H9 (cell line): ENCODE measurements around the gene CFAP299. TPM values are rescaled to one million over a fixed set of nuclear protein-coding genes. Genes with fewer than 3 reads are reported as not detected.

Experiments used
- DNase-seq: peaks from one replicate; pipeline ENCODE4 v3.0.0-alpha.2; 2017
- H2AFZ ChIP-seq: one replicate; pipeline ENCODE4 v1.6.1; 2013; ENCODE audit warnings: mild to moderate bottlenecking, low read length, control low read depth, moderate library complexity
- H2AK5ac ChIP-seq: 2 replicates; pipeline ENCODE4 v1.6.1; 2013; ENCODE audit warnings: low read length, control low read depth, mixed read lengths; ENCODE audit not compliant: insufficient read length
- H2BK120ac ChIP-seq: one replicate; pipeline ENCODE4 v1.6.1; 2013; ENCODE audit warnings: low read depth, mild to moderate bottlenecking, low read length, control low read depth, inconsistent platforms; ENCODE audit not compliant: poor library complexity, severe bottlenecking
- H2BK12ac ChIP-seq: 2 replicates; pipeline ENCODE4 v1.6.1; 2013; ENCODE audit warnings: low read length, control low read depth, mixed read lengths, low read depth; ENCODE audit not compliant: insufficient read length
- H2BK15ac ChIP-seq: 2 replicates; pipeline ENCODE4 v1.6.1; 2013; ENCODE audit warnings: low read depth, low read length, control low read depth
- H2BK20ac ChIP-seq: one replicate; pipeline ENCODE4 v1.6.1; 2013; ENCODE audit warnings: low read depth, mild to moderate bottlenecking, low read length, control low read depth, inconsistent platforms; ENCODE audit not compliant: poor library complexity, severe bottlenecking
- H2BK5ac ChIP-seq: 2 replicates; pipeline ENCODE4 v1.6.1; 2013; ENCODE audit warnings: low read length, control low read depth, mixed read lengths; ENCODE audit not compliant: insufficient read length
- H3K14ac ChIP-seq: 2 replicates; pipeline ENCODE4 v1.6.1; 2013; ENCODE audit warnings: low read length, control low read depth; ENCODE audit not compliant: insufficient read depth
- H3K18ac ChIP-seq: 2 replicates; pipeline ENCODE4 v1.6.1; 2013; ENCODE audit warnings: low read depth, mild to moderate bottlenecking, mixed read lengths, low read length, control low read depth; ENCODE audit not compliant: insufficient read length
- H3K23ac ChIP-seq: 2 replicates; pipeline ENCODE4 v1.6.1; 2013; ENCODE audit warnings: low read length, control low read depth, mixed read lengths, low read depth; ENCODE audit not compliant: insufficient read length
- H3K23me2 ChIP-seq: 2 replicates; pipeline ENCODE4 v1.6.1; 2013; ENCODE audit warnings: low read depth, mild to moderate bottlenecking, mixed read lengths, low read length, control low read depth; ENCODE audit not compliant: insufficient read length, poor library complexity, severe bottlenecking
- H3K27ac ChIP-seq: 2 replicates; pipeline ENCODE4 v1.5.1; 2013; ENCODE audit warnings: low read length, control low read depth, mixed read lengths, low read depth; ENCODE audit not compliant: insufficient read length
- H3K27me3 ChIP-seq: 2 replicates; pipeline ENCODE4 v1.6.1; 2013; ENCODE audit warnings: low read length, control low read depth, inconsistent platforms; ENCODE audit not compliant: insufficient read depth
- H3K4ac ChIP-seq: 2 replicates; pipeline ENCODE4 v1.6.1; 2013; ENCODE audit warnings: low read depth, mild to moderate bottlenecking, control low read depth, inconsistent platforms, low read length, moderate library complexity
- H3K4me1 ChIP-seq: 2 replicates; pipeline ENCODE4 v1.6.1; 2013; ENCODE audit warnings: low read length, control low read depth, inconsistent platforms; ENCODE audit not compliant: insufficient read depth
- H3K4me2 ChIP-seq: 2 replicates; pipeline ENCODE4 v1.6.1; 2013; ENCODE audit warnings: low read length, control low read depth, mixed read lengths; ENCODE audit not compliant: insufficient read length, insufficient read depth
- H3K56ac ChIP-seq: 2 replicates; pipeline ENCODE4 v1.6.1; 2013; ENCODE audit warnings: low read depth, mild to moderate bottlenecking, mixed read lengths, low read length, control low read depth; ENCODE audit not compliant: insufficient read length
- H3K79me1 ChIP-seq: 2 replicates; pipeline ENCODE4 v1.6.1; 2013; ENCODE audit warnings: low read depth, mild to moderate bottlenecking, moderate library complexity, low read length, control low read depth, inconsistent platforms; ENCODE audit not compliant: insufficient read depth, poor library complexity, severe bottlenecking
- H3K79me2 ChIP-seq: 2 replicates; pipeline ENCODE4 v1.6.1; 2013; ENCODE audit warnings: low read length, control low read depth, inconsistent platforms; ENCODE audit not compliant: insufficient read depth
- H3K9ac ChIP-seq: 2 replicates; pipeline ENCODE4 v1.6.1; 2013; ENCODE audit warnings: low read length, control low read depth, mixed read lengths; ENCODE audit not compliant: insufficient read length; ENCODE audit errors: extremely low read depth
- H3K9me3 ChIP-seq: one replicate; pipeline ENCODE4 v1.6.1; 2013; ENCODE audit warnings: low read depth, low read length, inconsistent platforms; ENCODE audit not compliant: control insufficient read depth
- H3T11ph ChIP-seq: one replicate; pipeline ENCODE4 v1.6.1; 2013; ENCODE audit warnings: mild to moderate bottlenecking, low read length, control low read depth, inconsistent platforms
- H4K20me1 ChIP-seq: one replicate; pipeline ENCODE4 v1.6.1; 2013; ENCODE audit not compliant: control insufficient read depth, insufficient read length, insufficient read depth
- H4K5ac ChIP-seq: 2 replicates; pipeline ENCODE4 v1.6.1; 2013; ENCODE audit warnings: low read depth, mild to moderate bottlenecking, mixed read lengths, low read length, control low read depth; ENCODE audit not compliant: insufficient read length
- H4K8ac ChIP-seq: replicated peaks from 2 replicates; pipeline ENCODE4 v1.6.1; 2013; ENCODE audit warnings: low read length, control low read depth, mixed read lengths, low read depth; ENCODE audit not compliant: insufficient read length
- H4K91ac ChIP-seq: 2 replicates; pipeline ENCODE4 v1.6.1; 2013; ENCODE audit warnings: low read depth, mild to moderate bottlenecking, moderate library complexity, mixed read lengths, low read length, control low read depth; ENCODE audit not compliant: insufficient read length
- H3K27ac Mint-ChIP-seq, 3 experiments: 2 replicates in 2 of 3; 3 replicates in 1 of 3; pipeline ENCODE4 v1.8.0; 2020 to 2021; ENCODE audit warnings: mixed read lengths in 3 of 3, mild to moderate bottlenecking in 1 of 3, moderate library complexity in 1 of 3
- H3K27me3 Mint-ChIP-seq: 2 replicates; pipeline ENCODE4 v1.8.0; 2021; ENCODE audit warnings: low read depth, mild to moderate bottlenecking, moderate library complexity, mixed read lengths
- H3K36me3 Mint-ChIP-seq, 3 experiments: 2 replicates in 2 of 3; 3 replicates in 1 of 3; pipeline ENCODE4 v1.8.0; 2020 to 2021; ENCODE audit warnings: low read depth in 3 of 3, mixed read lengths in 3 of 3; ENCODE audit not compliant: insufficient read depth in 1 of 3
- H3K4me1 Mint-ChIP-seq, 2 experiments: 2 replicates each; pipeline ENCODE4 v1.8.0; 2020; ENCODE audit warnings: mixed read lengths in 2 of 2
- H3K4me3 Mint-ChIP-seq, 2 experiments: 2 replicates in 1 of 2; 3 replicates in 1 of 2; pipeline ENCODE4 v1.8.0; 2020 to 2021; ENCODE audit warnings: mild to moderate bottlenecking in 2 of 2, mixed read lengths in 2 of 2, moderate library complexity in 1 of 2
- H3K9me3 Mint-ChIP-seq, 2 experiments: 2 replicates in 1 of 2; 3 replicates in 1 of 2; pipeline ENCODE4 v1.8.0; 2020; ENCODE audit warnings: mild to moderate bottlenecking in 2 of 2, mixed read lengths in 2 of 2, moderate library complexity in 1 of 2
- WGBS: extraction: QIAGEN DNeasy Blood & Tissue Kit; methylation state at CpG from one replicate; pipeline ENCODE4 v1.1.7; 2013; ENCODE audit warnings: missing lambda C conversion rate, low lambda C conversion rate, mixed read lengths; ENCODE audit not compliant: insufficient read length; ENCODE audit errors: extremely low coverage; 5-methylcytosine and 5-hydroxymethylcytosine counted together
- total RNA-seq: library from RNA; stranded (reverse); gene quantifications from 2 replicates; pipeline ENCODE4 v1.2.1, GENCODE V29; 2021
- TF ChIP-seq, protein P1 (sequence below): fragments of 200-600 bp; sonication (generic); conservative IDR thresholded peaks from 3 replicates; pipeline ENCODE4 v1.8.0; 2021; ENCODE audit warnings: antibody characterized with exemption, mild to moderate bottlenecking

The CFAP299 gene
- total RNA-seq, 1 experiment from 2014 or later, result not detected

DNA sequence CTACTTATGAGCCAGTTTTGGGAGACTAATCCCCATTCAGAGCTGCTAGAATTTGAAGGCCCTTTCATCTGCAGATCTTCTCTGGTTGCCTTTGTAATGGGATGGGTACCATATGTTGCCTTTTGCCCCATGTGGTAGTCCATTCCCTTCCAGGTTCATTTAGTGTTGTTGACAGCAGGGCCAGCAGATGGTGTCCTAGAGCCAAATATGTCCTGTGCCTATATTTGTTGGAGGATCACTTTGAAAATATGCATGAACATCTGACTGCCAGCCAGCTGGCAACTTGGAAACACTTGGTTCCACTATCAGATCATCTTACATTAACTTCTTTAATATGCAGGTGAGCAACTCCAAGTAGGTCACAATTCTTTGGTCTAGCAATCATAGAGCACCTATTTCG, 30.4 kb downstream of the CFAP299 start:
- H3K79me1 ChIP-seq, result no peaks in the 10 kb centered on the region
- no peak overlapping the region for H2BK120ac ChIP-seq
- no peaks in the 10 kb centered on the region for H4K20me1 ChIP-seq
- no peak overlapping the region for H2BK5ac ChIP-seq
- Mint-ChIP-seq H3K36me3 (peaks cover 10 to 17% (median 14%) of the 10 kb centered on the region in 3 experiments), H3K9me3 (peaks cover 12 to 16% of the 10 kb centered on the region in 2 experiments), H3K27me3 (0 out of 2 replicates have a peak, but pooled peaks cover 3% of the 10 kb centered on the region), H3K4me3 (no peak overlapping the region), H3K4me1 (peaks cover 4 to 6% of the 10 kb centered on the region in 2 experiments; a peak in 3 of 4 replicates), H3K27ac (no peak overlapping the region)
- no peak overlapping the region for H3T11ph ChIP-seq
- no peak overlapping the region for H2AK5ac ChIP-seq
- H3K9me3 ChIP-seq, result no peaks in the 10 kb centered on the region
- H3K18ac ChIP-seq, result no peak overlapping the region
- H2BK12ac ChIP-seq, result no peak overlapping the region
- TF ChIP-seq, protein P1, sequence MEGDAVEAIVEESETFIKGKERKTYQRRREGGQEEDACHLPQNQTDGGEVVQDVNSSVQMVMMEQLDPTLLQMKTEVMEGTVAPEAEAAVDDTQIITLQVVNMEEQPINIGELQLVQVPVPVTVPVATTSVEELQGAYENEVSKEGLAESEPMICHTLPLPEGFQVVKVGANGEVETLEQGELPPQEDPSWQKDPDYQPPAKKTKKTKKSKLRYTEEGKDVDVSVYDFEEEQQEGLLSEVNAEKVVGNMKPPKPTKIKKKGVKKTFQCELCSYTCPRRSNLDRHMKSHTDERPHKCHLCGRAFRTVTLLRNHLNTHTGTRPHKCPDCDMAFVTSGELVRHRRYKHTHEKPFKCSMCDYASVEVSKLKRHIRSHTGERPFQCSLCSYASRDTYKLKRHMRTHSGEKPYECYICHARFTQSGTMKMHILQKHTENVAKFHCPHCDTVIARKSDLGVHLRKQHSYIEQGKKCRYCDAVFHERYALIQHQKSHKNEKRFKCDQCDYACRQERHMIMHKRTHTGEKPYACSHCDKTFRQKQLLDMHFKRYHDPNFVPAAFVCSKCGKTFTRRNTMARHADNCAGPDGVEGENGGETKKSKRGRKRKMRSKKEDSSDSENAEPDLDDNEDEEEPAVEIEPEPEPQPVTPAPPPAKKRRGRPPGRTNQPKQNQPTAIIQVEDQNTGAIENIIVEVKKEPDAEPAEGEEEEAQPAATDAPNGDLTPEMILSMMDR, result peak; percentile 78
- no peak overlapping the region for H3K9ac ChIP-seq
- H3K4me2 ChIP-seq, result no peak overlapping the region
- no peaks in the 10 kb centered on the region for H3K4me1 ChIP-seq
- no peak overlapping the region for H3K14ac ChIP-seq
- no peak overlapping the region for H3K56ac ChIP-seq
- H3K23ac ChIP-seq, result no peak overlapping the region
- peak; percentile 62 for DNase-seq
- no peak overlapping the region for H3K27ac ChIP-seq
- H3K4ac ChIP-seq, result no peak overlapping the region
- H3K23me2 ChIP-seq, result no peaks in the 10 kb centered on the region
- no CpG with 5 or more reads among the region's 1 CpG for WGBS
- no peak overlapping the region for H4K8ac ChIP-seq
- H4K5ac ChIP-seq, result no peak overlapping the region
- H3K79me2 ChIP-seq, result no peaks in the 10 kb centered on the region
- H2BK20ac ChIP-seq, result no peak overlapping the region
- no peak overlapping the region for H4K91ac ChIP-seq
- H2AFZ ChIP-seq, result no peak overlapping the region
- H2BK15ac ChIP-seq, result no peak overlapping the region
- no peaks in the 10 kb centered on the region for H3K27me3 ChIP-seq
